ENCODE results near the gene OSBPL3.
A peak's percentile ranks its signal among the peaks of the same experiment; 100 is the strongest.

Gene OSBPL3

GRCh38 chr7:24784277-24784676 lies 195.7 kb downstream of the OSBPL3 start:
- no peak for DNase-seq

DNA sequence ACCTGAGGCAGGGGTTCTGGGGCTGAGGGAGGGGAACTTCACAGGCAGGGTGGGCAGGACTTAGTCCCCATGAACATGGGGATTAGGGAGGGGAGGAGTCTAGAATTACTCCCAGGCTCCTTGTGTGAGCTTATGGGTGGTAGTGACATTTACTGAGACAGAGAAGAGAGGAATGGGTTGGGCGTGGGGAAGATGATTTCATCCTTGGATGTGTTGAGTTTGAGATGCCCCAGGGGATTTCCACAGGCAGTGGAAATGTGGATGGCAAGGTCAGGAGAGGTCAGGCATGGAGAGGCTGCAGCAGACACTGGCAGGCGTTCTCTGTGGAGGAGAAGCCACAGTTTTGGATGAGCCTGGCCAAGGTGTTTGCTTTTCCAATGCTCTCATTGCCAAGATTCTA lies 196.3 kb downstream of the OSBPL3 start:
- no peak for DNase-seq

- no peak for DNase-seq
Observed at GRCh38 chr7:24781106-24781505, 198.9 kb downstream of the OSBPL3 start.

GRCh38 chr7:24779283-24779655 lies 200.7 kb downstream of the OSBPL3 start:
- DNase-seq, result no peak

DNA sequence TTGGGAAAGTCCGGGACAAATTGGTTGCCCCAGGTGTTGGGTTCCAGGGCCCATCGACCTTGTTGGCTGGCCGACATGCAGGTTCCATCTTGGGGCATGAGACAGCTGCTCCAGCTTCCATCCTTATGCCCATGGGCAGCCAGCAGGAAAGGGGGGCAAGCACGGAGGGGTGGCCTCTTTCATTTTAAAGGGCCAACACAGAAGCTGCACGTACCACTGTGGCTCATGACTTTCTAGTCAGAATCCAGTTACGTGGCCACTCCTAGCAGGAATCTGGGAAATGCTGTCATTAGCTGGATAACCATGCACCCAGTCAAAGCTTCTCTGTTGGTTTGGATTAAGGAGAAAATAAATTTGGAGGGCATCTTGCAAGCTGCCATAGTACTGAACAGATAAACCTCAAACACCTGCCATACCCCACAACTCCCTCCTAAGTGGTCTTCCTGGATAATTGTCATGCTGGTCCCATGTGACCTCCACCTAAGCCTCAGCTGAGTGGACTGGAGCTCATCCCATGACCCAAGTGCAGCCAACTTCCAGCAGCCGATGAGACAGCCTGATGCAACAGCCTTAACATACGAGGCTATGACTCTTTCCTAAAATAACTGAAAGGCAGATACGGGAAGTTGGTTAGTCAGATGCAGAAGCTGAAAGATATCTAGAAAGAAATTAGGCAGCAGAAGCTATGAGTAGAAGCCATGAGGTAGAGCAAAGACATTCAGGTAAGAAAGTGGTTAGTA lies 201.3 kb downstream of the OSBPL3 start:
- no peak for DNase-seq

GRCh38 chr7:24777806-24778205 lies 202.2 kb downstream of the OSBPL3 start:
- DNase-seq, result no peak

- DNase-seq, result no peak
Observed at GRCh38 chr7:24773646-24774045, 206.3 kb downstream of the OSBPL3 start.

DNA sequence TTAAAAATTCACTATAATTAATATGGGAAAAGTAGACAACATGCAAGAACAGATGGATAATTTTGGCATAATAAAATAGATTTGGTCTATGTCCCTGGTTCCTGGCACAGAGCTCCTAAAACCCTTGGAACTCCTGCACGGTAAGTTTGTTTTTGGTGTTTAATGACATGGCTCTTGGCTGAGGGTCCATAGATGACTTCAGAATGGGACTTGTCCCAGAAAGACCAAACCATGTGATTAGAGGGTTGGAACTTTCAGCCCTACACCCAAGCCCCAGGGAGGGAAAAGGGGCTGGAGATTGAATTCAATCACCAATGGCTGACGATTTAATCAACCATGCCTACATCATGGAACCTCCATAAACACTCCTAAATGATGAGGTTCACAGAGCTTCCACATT lies 210.1 kb downstream of the OSBPL3 start:
- no peak for DNase-seq

- DNase-seq, result no peak
Observed at GRCh38 chr7:24769014-24769830, 210.8 kb downstream of the OSBPL3 start.

DNA sequence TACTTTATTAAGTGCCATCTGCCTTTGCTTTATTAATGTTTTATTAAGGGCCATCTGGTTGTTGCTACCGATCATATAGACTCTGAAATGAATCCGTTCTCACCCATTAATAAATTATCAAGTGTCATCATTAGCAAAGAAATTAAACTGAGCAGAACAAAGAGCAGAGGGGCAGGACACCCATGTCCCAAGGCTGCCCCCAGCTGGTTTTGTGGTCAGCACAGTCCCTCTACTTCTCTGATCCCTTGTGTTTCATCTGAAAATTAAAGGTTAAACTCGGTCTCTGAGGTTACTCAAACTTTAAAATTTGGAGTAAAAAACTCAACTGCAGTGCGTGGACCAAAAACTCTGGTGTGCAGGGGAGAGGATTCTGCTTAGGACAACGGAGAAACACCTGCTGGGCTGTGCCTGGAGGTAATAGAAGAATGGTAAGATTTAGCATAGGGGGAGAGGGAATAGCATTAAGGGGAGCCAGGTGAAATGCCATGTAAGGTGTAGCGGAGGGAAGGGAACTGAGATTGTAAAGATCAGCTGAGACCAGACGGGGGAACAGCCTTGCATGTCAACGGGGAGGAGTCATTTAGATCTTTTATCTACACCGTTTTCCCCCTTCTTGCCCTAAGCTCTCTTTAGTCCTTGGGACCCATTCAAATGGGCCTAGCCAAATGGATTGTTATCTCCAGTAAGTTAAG lies 212.0 kb downstream of the OSBPL3 start:
- no peak for DNase-seq

DNA sequence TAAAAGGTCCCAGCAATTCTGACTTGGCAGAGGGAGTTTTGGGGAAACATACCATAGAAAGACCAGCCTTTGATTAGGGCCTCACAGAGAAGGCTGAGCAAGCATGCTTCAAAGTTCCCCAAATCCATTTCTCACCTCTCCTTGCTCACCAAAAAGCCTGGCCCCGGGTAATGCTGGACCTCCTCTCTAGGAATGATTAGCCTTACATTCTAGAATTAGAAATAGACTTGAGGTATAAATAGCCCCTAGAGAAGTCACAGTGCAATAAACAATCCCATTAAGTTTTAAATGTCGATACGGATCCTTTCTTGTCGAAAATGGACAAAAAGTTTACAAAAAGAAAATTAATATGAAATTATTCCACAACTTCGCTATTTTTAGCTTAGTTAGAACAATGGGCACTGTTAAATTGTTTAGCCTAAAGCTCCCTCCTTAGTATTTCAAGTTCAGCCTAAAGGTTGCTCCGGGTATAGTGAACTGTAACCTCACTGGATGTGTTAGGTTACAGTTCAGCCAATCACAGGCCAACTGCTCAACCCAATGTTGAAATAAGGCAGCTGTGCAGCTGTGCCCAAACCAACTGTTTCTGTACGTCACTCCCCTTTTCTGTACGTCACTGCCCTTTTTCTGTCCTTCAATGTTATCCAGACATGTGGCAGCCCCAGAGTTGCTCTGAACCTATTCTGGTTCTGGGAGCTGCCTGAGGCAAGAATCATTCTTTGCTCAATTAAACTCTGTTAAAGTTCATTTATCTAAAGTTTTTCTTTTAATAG lies 214.8 kb downstream of the OSBPL3 start:
- no peak for DNase-seq

DNA sequence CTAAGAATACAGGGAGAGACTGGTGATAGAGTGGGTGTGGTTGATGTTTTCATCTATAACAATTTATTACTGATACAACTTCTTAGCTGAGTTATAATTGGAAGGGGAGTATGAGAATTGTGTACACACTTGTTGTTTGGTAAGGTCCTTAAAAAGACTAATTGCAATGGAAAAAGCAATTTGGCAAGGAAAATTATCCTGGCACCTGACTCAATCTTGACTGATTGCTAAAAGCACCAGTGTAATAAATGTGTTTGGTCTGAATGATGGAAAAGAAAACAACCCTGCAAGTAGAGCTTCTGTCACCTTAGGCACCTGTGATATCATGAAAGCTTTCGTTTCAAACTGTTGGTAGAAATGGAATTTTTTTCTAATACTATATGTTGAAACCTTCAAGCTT lies 216.0 kb downstream of the OSBPL3 start:
- no peak for DNase-seq

- DNase-seq, result no peak
Observed at GRCh38 chr7:24763303-24763901, 216.6 kb downstream of the OSBPL3 start.

DNA sequence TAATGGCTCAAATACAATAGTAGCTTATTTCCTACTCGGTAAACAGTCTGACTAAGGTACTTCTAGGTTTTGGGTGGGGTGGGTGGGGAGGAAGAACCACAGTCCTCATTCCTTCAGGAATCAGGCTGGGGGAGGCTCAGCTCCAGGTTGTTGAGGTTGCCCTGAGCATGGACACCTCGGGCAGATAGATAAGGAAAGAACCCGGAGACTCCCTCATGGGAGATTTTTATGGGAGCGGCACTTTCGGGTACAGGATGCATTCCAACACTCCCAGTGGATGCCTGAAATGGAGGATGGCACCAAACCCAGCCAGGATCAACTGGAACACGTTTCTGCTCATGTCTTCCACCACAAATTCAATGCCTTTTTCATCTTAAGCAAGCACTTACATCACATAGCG lies 217.2 kb downstream of the OSBPL3 start:
- no peak for DNase-seq

- DNase-seq, result no peak
Observed at GRCh38 chr7:24760968-24761367, 219.0 kb downstream of the OSBPL3 start.

- peak; percentile 6 for DNase-seq
Observed at GRCh38 chr7:24757353-24758275, 222.4 kb downstream of the OSBPL3 start, which contains the start of gene GSDME. Gene GSDME, minus strand, starts transcription at chr7:24757464. Its CDS starts 7,690 bp downstream, at chr7:24749774.

DNA sequence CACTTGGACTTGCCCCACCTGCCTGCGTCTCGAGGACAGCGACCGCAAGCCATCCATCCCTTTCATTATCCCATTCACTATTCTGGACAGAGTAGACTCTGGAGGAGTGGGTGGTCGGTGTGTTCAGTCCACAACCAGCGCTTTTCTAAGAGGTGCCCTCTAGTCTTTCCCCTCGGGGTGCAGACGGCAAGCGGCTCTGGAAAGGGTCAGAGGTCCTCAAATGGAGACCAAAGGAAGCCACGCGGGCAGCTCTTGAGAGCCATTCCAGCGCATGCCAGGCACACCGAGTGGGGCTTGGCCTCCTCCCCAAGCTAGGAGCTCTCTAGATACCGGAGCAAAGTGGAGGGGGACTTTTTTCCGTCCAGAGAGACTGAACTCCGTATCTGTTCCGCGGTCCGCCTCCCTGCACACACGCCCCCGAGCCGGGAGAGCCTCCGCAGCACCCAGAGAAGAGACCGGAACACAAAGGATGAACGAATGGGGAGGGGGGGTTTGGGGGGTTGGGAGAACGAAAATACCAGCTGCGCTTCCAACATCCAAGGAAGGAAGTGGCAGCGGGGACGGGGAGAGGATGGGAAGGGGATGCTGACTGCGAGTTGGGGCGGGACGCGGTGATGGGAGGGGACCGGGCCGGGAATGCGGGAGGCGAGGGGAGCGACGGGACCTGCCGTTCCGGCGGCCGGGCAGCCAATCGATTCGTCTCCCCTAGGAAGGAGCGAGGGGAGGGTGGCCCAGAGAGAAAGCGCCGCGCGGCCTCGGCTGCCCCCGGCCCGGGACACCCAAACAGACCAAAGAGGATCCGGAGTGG lies 223.2 kb downstream of the OSBPL3 start:
- DNase-seq, result peak; percentile 1

- DNase-seq, result no peak
Observed at GRCh38 chr7:24755541-24756407, 224.2 kb downstream of the OSBPL3 start.

DNA sequence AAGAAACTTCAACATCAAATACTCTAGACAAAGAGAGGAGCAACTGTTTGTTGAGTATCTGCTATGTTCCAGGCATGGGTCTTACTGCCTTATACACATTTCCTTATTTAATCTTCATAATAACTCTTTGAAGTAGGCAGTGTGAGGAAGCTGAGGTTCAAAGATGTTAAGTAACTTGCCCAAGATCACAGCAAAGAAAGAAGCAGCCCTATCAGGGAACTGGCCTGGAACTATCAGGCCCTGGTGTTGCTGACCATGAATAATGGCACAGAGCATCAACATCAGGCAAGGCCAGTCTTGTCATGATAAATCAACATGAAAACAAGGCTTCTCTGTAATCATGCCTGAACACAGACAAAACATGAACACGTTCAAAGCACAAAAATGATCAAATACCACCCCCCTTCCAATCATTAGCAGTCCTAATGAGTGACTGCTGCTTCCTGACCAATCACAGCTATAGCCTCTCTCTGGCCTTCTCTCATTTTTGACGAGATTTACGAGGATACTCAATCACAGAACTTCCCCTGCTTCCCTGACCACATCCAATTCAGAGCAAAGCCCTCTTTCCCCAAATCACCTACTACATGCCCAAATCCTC lies 225.0 kb downstream of the OSBPL3 start:
- no peak for DNase-seq
